Tibial artery (tissue), 4 donors: ENCODE data around the gene TRIM7.
A peak's percentile ranks its signal among the peaks of the same experiment; 100 is the strongest.

Experiments used
- DNase-seq, 2 donors: peaks; one replicate each; pipeline ENCODE4 v3.0.0-alpha.2; 2019
- H3K27ac ChIP-seq, 2 donors: fragments of 200-600 bp; sonication (generic) in 1 of 2; 1 replicate in 1 of 2; 2 replicates in 1 of 2; pipeline ENCODE4 v1.5.1; 2018 to 2019; ENCODE audit warnings: mild to moderate bottlenecking in 1 of 2
- H3K27me3 ChIP-seq, 2 donors: fragments of 200-600 bp; sonication (generic) in 1 of 2; one replicate each; pipeline versions ENCODE4 v1.5.1 to v1.6.0; 2016 to 2019
- H3K36me3 ChIP-seq, 3 donors: fragments of 200-600 bp; sonication (generic) in 2 of 3; one replicate each; pipeline ENCODE4 v1.5.1; 2016 to 2019; ENCODE audit warnings: mild to moderate bottlenecking in 2 of 3
- H3K4me1 ChIP-seq, 4 donors: fragments of 200-600 bp; sonication (generic) in 2 of 4; 1 replicate in 3 of 4; 2 replicates in 1 of 4; pipeline ENCODE4 v1.5.1; 2016 to 2019
- H3K4me3 ChIP-seq, 2 donors: fragments of 200-600 bp; sonication (generic) in 1 of 2; 1 replicate in 1 of 2; 2 replicates in 1 of 2; pipeline ENCODE4 v1.5.1; 2018 to 2019; ENCODE audit warnings: mild to moderate bottlenecking in 2 of 2
- H3K9me3 ChIP-seq, 3 donors: fragments of 200-600 bp; sonication (generic) in 1 of 3; one replicate each; pipeline ENCODE4 v1.5.1; 2016 to 2019
- intact Hi-C: fragments of 100-400 bp; cut with DNase I; formaldehyde crosslinking; loops from one replicate; pipeline ENCODE4 v1.15.0; 2023; ENCODE audit warnings: low total_unique reads
- TF ChIP-seq, protein P1 (sequence below), 2 experiments: fragments of 200-600 bp in 1 of 2; fragments of 450-650 bp in 1 of 2; IDR thresholded peaks; one replicate each; pipeline ENCODE4 v1.5.1; 2017 to 2019; ENCODE audit warnings: antibody characterized with exemption in 2 of 2, mild to moderate bottlenecking in 1 of 2, moderate library complexity in 1 of 2

TRIM7 gene

DNA sequence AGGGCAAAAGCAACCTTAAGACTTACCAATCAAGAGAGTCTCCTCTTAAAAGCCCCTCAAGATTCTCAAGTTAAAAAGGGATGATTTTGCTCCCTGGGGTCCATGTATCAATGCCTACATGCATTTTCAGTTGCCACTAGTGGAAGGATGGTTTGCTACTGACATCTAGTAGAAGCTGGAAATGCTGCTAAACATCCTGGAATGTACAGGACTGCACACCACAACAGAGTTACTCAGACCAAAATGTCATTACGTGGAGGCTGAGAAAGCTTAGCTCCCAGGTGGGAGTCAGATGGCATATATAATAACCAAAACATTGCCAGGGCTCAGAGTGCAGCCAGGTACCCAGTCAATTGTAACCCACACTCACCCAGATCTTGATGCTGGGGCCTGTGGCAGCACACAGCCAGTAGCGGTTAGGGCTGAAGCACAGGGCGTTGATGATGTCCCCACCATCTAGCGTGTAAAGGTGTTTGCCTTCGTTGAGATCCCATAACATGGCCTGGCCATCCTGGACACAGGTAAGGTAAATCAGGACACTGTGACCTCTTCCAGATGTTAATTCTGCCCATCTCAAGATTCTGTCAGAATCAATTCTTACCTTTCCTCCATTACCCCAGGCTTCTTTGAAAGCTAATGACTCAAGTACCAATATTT is 32.9 kb upstream of the TRIM7 start:
- DNase-seq, result no peak
- no peak overlapping the region for H3K27ac ChIP-seq
- intact Hi-C loops, result no loop called here

DNA sequence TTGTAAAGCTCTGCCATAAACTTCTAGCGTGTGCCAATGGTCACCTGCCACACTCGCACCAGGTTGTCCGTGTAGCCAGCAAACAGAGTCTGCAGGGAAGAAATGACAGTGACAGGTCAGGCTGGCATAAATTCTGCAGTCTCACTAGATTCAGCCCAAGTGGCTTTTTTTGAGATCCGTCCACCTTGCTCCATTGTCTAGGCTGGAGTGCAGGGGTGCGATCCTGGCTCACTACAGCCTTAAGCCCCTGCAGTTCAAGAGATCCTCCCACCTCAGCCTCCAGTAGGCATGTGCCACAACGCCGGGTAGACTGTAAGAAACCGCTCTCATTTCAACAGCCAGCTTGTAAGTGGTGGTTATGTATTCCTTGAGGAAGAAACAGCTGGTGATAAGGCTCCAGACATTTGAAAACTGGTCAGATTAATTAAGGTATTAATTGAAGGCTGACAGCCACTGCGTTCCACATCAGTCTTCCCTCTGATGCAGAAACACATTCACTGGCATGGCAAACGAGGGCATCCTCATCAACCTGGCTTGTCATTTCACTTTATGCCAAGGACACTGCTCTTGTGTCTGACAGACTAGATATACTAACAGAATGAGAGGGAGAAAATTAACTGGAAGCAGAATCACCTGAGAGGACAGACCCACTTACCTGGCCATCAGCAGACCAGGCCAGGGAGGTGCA is 32.1 kb upstream of the TRIM7 start:
- intact Hi-C loops, result no loop called here
- Histone ChIP-seq H3K27ac (no peak overlapping the region), H3K36me3 (peaks cover 71 to 100% (median 97%) of the 10 kb centered on the region in 3 donors), H3K4me3 (no peak overlapping the region), H3K4me1 (peaks cover 0 to 25% (median 20%) of the 10 kb centered on the region in 4 donors), H3K27me3 (no peaks in the 10 kb centered on the region), H3K9me3 (no peaks in the 10 kb centered on the region)
- TF ChIP-seq, protein P1, sequence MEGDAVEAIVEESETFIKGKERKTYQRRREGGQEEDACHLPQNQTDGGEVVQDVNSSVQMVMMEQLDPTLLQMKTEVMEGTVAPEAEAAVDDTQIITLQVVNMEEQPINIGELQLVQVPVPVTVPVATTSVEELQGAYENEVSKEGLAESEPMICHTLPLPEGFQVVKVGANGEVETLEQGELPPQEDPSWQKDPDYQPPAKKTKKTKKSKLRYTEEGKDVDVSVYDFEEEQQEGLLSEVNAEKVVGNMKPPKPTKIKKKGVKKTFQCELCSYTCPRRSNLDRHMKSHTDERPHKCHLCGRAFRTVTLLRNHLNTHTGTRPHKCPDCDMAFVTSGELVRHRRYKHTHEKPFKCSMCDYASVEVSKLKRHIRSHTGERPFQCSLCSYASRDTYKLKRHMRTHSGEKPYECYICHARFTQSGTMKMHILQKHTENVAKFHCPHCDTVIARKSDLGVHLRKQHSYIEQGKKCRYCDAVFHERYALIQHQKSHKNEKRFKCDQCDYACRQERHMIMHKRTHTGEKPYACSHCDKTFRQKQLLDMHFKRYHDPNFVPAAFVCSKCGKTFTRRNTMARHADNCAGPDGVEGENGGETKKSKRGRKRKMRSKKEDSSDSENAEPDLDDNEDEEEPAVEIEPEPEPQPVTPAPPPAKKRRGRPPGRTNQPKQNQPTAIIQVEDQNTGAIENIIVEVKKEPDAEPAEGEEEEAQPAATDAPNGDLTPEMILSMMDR (IDR thresholded peaks at IDR 0.05), result no peak
- DNase-seq, result peak in 1 of 2 donors; percentile 48

More for the DNA sequence above, 32.9 kb upstream of the TRIM7 start:
- Histone ChIP-seq H3K9me3 (no peaks in the 10 kb centered on the region), H3K4me1 (peaks cover 0 to 33% (median 26%) of the 10 kb centered on the region in 4 donors), H3K4me3 (no peak overlapping the region), H3K36me3 (peaks cover 71 to 95% (median 94%) of the 10 kb centered on the region in 3 donors), H3K27me3 (no peaks in the 10 kb centered on the region)
- TF ChIP-seq, protein P1 (IDR thresholded peaks at IDR 0.05), result no peak

DNA sequence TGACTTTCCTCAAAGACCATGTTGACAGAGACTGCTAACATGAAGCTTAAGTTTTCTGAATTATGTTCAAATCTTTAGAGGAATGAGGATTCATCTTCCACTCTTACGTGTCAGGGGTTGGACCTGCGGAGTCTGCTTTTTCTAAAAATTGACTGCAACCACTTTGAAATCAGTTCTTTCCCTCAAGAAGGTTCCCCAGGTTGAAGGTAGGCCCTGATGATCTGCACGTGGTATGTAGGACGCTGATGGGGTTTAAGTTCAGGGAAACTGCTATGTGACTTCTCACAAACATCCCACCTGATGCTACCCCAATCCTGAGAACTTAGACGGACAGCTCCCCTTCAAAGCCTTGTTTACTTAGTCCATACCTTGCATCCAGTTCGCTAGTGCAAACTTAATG is 31.5 kb upstream of the TRIM7 start:
- TF ChIP-seq, protein P1 (IDR thresholded peaks at IDR 0.05), result no peak
- Histone ChIP-seq H3K27me3 (no peaks in the 10 kb centered on the region), H3K4me3 (no peak overlapping the region), H3K4me1 (peaks cover 0 to 19% (median 14%) of the 10 kb centered on the region in 4 donors), H3K36me3 (peaks cover 64 to 100% (median 91%) of the 10 kb centered on the region in 3 donors), H3K27ac (no peak overlapping the region), H3K9me3 (no peaks in the 10 kb centered on the region)
- no peak for DNase-seq
- intact Hi-C loops, result no loop called here

DNA sequence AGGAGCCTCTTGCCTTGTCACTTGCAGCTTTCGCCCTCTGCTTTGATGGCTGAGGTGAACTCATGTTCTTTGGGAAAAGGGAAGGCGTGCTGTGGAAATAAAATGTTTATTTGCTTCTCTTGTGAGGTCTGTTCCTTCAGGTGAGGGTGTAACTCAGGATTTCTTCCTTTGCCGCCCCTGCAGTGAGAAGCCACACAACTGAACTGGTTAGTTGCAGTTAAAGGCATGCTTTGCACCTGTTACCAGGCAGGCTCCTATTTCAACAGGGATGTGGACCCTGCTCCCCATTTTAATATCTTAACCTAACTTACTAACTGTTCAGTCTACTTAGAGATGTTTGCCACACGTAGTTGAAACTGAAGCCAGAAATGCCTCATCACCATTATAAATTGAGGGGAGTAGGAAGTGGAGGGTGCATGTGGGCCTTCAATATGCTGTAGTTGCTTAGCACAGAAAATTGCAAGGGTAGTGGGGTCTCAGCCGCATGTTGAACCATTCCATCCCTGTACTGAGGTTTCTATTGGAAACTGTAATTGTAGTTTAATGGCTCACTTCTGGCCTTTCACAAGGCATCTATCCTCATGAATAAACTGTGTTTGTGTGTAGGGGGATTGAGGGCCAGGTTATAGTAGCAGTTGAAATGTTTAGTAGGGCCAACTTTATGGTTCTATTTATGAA is 30.8 kb upstream of the TRIM7 start:
- TF ChIP-seq, protein P1 (IDR thresholded peaks at IDR 0.05), result no peak
- intact Hi-C loops, result no loop called here
- Histone ChIP-seq H3K27me3 (no peaks in the 10 kb centered on the region), H3K9me3 (no peaks in the 10 kb centered on the region), H3K4me3 (no peak overlapping the region), H3K4me1 (peaks cover 0 to 13% (median 8%) of the 10 kb centered on the region in 4 donors), H3K36me3 (peaks cover 58 to 100% (median 87%) of the 10 kb centered on the region in 3 donors), H3K27ac (no peak overlapping the region)
- DNase-seq, result no peak

DNA sequence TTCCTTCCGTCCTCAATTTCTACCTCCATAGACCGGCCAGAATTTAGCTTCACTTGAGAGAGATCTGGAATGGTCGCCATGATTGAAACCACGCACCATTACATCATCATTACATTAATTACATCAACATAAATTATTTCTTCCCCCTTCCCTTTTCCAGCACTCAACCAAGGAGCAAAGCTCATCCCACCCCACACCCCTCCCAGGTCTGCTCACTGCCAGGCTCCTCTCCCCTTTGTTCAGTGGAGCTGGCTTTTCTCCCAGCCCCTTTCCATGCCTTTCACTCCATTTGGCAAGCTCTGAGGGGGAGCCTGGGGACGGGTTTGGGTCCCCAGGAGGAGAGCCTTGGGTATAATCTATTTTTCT is 30.3 kb upstream of the TRIM7 start:
- TF ChIP-seq, protein P1 (IDR thresholded peaks at IDR 0.05), result no peak
- H3K27ac ChIP-seq, result no peak overlapping the region

More for the DNA sequence above, 30.3 kb upstream of the TRIM7 start:
- DNase-seq, result peak in 1 of 2 donors; percentile 38
- Histone ChIP-seq H3K4me3 (no peak overlapping the region), H3K36me3 (peaks cover 53 to 99% (median 84%) of the 10 kb centered on the region in 3 donors), H3K27me3 (no peaks in the 10 kb centered on the region), H3K4me1 (peaks cover 0 to 8% (median 3%) of the 10 kb centered on the region in 4 donors), H3K9me3 (no peaks in the 10 kb centered on the region)
- intact Hi-C loops, result no loop called here
